ENCODE results near the gene CCDC91. TPM values are rescaled to one million over a fixed set of nuclear protein-coding genes. Genes with fewer than 3 reads are reported as not detected.

The CCDC91 gene
- total RNA-seq, 1 experiment from 2014 or later: 15.7 TPM

GRCh38 chr12:28517101-28517500 is 326.8 kb downstream of the CCDC91 start (continued):
- no peak for TF ChIP-seq E2F1 (CRISPR knock-in tag; IDR thresholded peaks at IDR 0.05)
- TF ChIP-seq IRF1 (CRISPR knock-in tag; IDR thresholded peaks at IDR 0.05): no peak
- no peak for TF ChIP-seq FOXP4 (CRISPR knock-in tag; IDR thresholded peaks at IDR 0.05)
- TF ChIP-seq ZBTB21 (CRISPR knock-in tag; IDR thresholded peaks at IDR 0.05; ENCODE audit: borderline replicate concordance): no peak
- TF ChIP-seq JUN (CRISPR knock-in tag; IDR thresholded peaks at IDR 0.05): no peak
- no peak for TF ChIP-seq CREM (CRISPR knock-in tag; IDR thresholded peaks at IDR 0.05)
- TF ChIP-seq CDX4 (CRISPR knock-in tag; IDR thresholded peaks at IDR 0.05; ENCODE audit: borderline replicate concordance): no peak
- no peak for TF ChIP-seq ETV6 (CRISPR knock-in tag; IDR thresholded peaks at IDR 0.05)

GRCh38 chr12:28527631-28528249 is 337.5 kb downstream of the CCDC91 start:
- H3K27ac Mint-ChIP-seq: 0 out of 2 replicates have a peak overlapping the region, but pooled peaks have one; percentile 11
- no peaks in the 10 kb centered on the region for H3K27me3 Mint-ChIP-seq (ENCODE audit: low read depth)
- DNase-seq (ENCODE audit: low spot score) (no peak), ATAC-seq (no peak)
- H3K36me3 Mint-ChIP-seq: peaks cover 25% of the 10 kb centered on the region
- ChIA-PET CTCF (no interaction called here), POLR2A (no interaction called here)
- peaks cover 3% of the 10 kb centered on the region for H3K4me1 Mint-ChIP-seq
- no peak overlapping the region for H3K4me3 Mint-ChIP-seq
- TF ChIP-seq CDX4 (CRISPR knock-in tag; IDR thresholded peaks at IDR 0.05; ENCODE audit: borderline replicate concordance) (no peak), ZNF317 (CRISPR knock-in tag; IDR thresholded peaks at IDR 0.05; ENCODE audit: borderline replicate concordance, low read depth) (no peak), MLX (CRISPR knock-in tag; IDR thresholded peaks at IDR 0.05) (no peak), ZNF532 (CRISPR knock-in tag; IDR thresholded peaks at IDR 0.05; ENCODE audit: borderline replicate concordance) (no peak), ZNF425 (CRISPR knock-in tag; conservative IDR thresholded peaks at IDR 0.05) (no peak), ELF4 (CRISPR knock-in tag; IDR thresholded peaks at IDR 0.05; ENCODE audit: low read depth) (no peak), GABPB1 (CRISPR knock-in tag; IDR thresholded peaks at IDR 0.05) (no peak), RELA (CRISPR knock-in tag; IDR thresholded peaks at IDR 0.05; ENCODE audit: borderline replicate concordance) (no peak)
- H3K9me3 Mint-ChIP-seq: peaks cover 34% of the 10 kb centered on the region
